Measurements from ENCODE around the gene FGF22. TPM values are rescaled to one million over a fixed set of nuclear protein-coding genes. Genes with fewer than 3 reads are reported as not detected.

Gene FGF22
- total and polyA plus RNA-seq, 2 of the 13 experiments (the other 11 are each of a cell fraction or from before 2014, with no cell fraction given), result 0.24 TPM; not detected in 1

- no peak for TF ChIP-seq SYNCRIP (IDR thresholded peaks at IDR 0.05; ENCODE audit: insufficient read depth, low read depth, low read length)
- TF ChIP-seq ZNF709 (CRISPR knock-in tag; IDR thresholded peaks at IDR 0.05), result no peak
- TF ChIP-seq ATM (IDR thresholded peaks at IDR 0.05; ENCODE audit: borderline replicate concordance), result no peak
- TF ChIP-seq POLR2A (IDR thresholded peaks at IDR 0.05; ENCODE audit: insufficient read depth in 1 of 2, low read depth in 2 of 2, low read length in 2 of 2), result peak in 1 of 2 experiments; percentile 55; a peak in 1 of 4 replicates
- no peak for TF ChIP-seq MAF1 (CRISPR knock-in tag; IDR thresholded peaks at IDR 0.05; ENCODE audit: borderline replicate concordance)
- TF ChIP-seq EZH2 (conservative IDR thresholded peaks at IDR 0.05; ENCODE audit: low read depth, low read length), result no peak; the same call in 1 of the 2 replicates
- TF ChIP-seq ZBTB2 (CRISPR knock-in tag; IDR thresholded peaks at IDR 0.05; ENCODE audit: low read depth), result 0 out of 2 replicates have a peak, but pooled peaks have one; percentile 25
- no peak for TF ChIP-seq ZNF782 (CRISPR knock-in tag; IDR thresholded peaks at IDR 0.05; ENCODE audit: borderline replicate concordance)
- no peak for TF ChIP-seq ZNF350 (CRISPR knock-in tag; IDR thresholded peaks at IDR 0.05; ENCODE audit: borderline replicate concordance, low read depth)
- 0 out of 2 replicates have a peak, but pooled peaks have one; percentile 36 for TF ChIP-seq MTA1 (CRISPR knock-in tag; IDR thresholded peaks at IDR 0.05; ENCODE audit: borderline replicate concordance)
- TF ChIP-seq GLI4 (CRISPR knock-in tag; IDR thresholded peaks at IDR 0.05; ENCODE audit: borderline replicate concordance), result no peak
- no peak for TF ChIP-seq ZNF343 (CRISPR knock-in tag; IDR thresholded peaks at IDR 0.05)
- no peak for TF ChIP-seq SMAD3 (CRISPR knock-in tag; IDR thresholded peaks at IDR 0.05)
- no peak for TF ChIP-seq MIXL1 (CRISPR knock-in tag; IDR thresholded peaks at IDR 0.05)
- no peak for TF ChIP-seq XBP1 (CRISPR knock-in tag; IDR thresholded peaks at IDR 0.05)
Observed at GRCh38 chr19:676339-677105, 36.8 kb downstream of the FGF22 start, which contains the start of gene FSTL3 (continued).
